Endothelial cell of umbilical vein (primary cell): ENCODE measurements around the gene YWHAG. TPM values are rescaled to one million over a fixed set of nuclear protein-coding genes. Genes with fewer than 3 reads are reported as not detected.
"Not testable (repeated sequence)": the region's sequence is repeated elsewhere in the genome, so short reads cannot be mapped to it uniquely, and the experiment has no call there.

Experiments
- BruUV-seq: library from RNA; stranded (reverse); fragments of 400-500 nt; replicated peaks from 2 replicates; lab custom pipeline; 2021; lab: Mats Ljungman, UMichigan
- CTCF ChIA-PET: fragments of 300-600, 350-600 bp; sonication (Branson Sonifier 250); formaldehyde crosslinking; loops from one replicate; lab custom pipeline; 2021; ENCODE audit warnings: antibody characterized with exemption, inconsistent platforms; lab: Charles Lee
- POLR2A ChIA-PET: fragments of 300-600, 350-600 bp; sonication (Branson Sonifier 250); formaldehyde crosslinking; loops from one replicate; lab custom pipeline; 2021; ENCODE audit warnings: antibody characterized with exemption, inconsistent platforms; lab: Charles Lee
- DNase-seq: peaks from one replicate; pipeline ENCODE4 v3.0.0-alpha.2; 2011; ENCODE audit warnings: low read depth, low spot score
- FAIRE-seq: peaks from 2 replicates; lab custom pipeline; 2011; peaks lifted over from hg19 to GRCh38; lab: Jason Lieb, UNC
- H2AFZ ChIP-seq: 2 replicates; pipeline ENCODE4 v1.6.0; 2012; ENCODE audit warnings: low read depth, low read length, control low read depth, inconsistent platforms
- H3K27ac ChIP-seq: 2 replicates; pipeline ENCODE4 v1.5.1; 2011; ENCODE audit warnings: low read depth, mild to moderate bottlenecking, control low read depth, low read length, moderate library complexity; ENCODE audit not compliant: insufficient read depth
- H3K27me3 ChIP-seq, 2 experiments: 2 replicates each; pipeline versions ENCODE4 v1.6.0 to v1.6.1; 2011; ENCODE audit warnings: low read length in 2 of 2, mixed read lengths in 1 of 2; ENCODE audit not compliant: control insufficient read depth in 2 of 2, insufficient read depth in 2 of 2
- H3K36me3 ChIP-seq, 2 experiments: 2 replicates in 1 of 2; 3 replicates in 1 of 2; pipeline ENCODE4 v1.5.1; 2011; ENCODE audit warnings: low read length in 2 of 2, mild to moderate bottlenecking in 1 of 2, moderate library complexity in 1 of 2; ENCODE audit not compliant: control insufficient read depth in 2 of 2, insufficient read depth in 2 of 2; ENCODE audit errors: extremely low read depth in 1 of 2
- H3K4me1 ChIP-seq: 3 replicates; pipeline ENCODE4 v1.5.1; 2011; ENCODE audit warnings: mild to moderate bottlenecking, low read length; ENCODE audit not compliant: control insufficient read depth, insufficient read depth; ENCODE audit errors: extremely low read depth
- H3K4me2 ChIP-seq: 2 replicates; pipeline ENCODE4 v1.6.1; 2011; ENCODE audit warnings: low read length, control low read depth, mixed read lengths; ENCODE audit not compliant: insufficient read depth
- H3K4me3 ChIP-seq, 3 experiments: fragments of 200-600 bp in 1 of 3; sonication (generic), shearing (Covaris generic) in 1 of 3; replicated peaks in 1 of 3; 2 replicates each; pipeline ENCODE4 v1.5.1; 2011 to 2016; ENCODE audit warnings: control low read depth in 3 of 3, low read length in 3 of 3, mild to moderate bottlenecking in 2 of 3, inconsistent platforms in 1 of 3, low read depth in 1 of 3, moderate library complexity in 1 of 3; ENCODE audit not compliant: insufficient read depth in 1 of 3
- H3K79me2 ChIP-seq: 2 replicates; pipeline ENCODE4 v1.6.0; 2012; ENCODE audit warnings: low read length, inconsistent platforms; ENCODE audit not compliant: control insufficient read depth, insufficient read depth
- H3K9ac ChIP-seq: replicated peaks from 2 replicates; pipeline ENCODE3; 2011; ENCODE audit warnings: low read length, control low read depth; ENCODE audit not compliant: insufficient read depth; ENCODE audit errors: extremely low read depth
- H3K9me1 ChIP-seq: replicated peaks from 3 replicates; pipeline ENCODE4 v1.6.0; 2011; ENCODE audit warnings: mild to moderate bottlenecking, low read length; ENCODE audit not compliant: control insufficient read depth, insufficient read depth; ENCODE audit errors: extremely low read depth
- H3K9me3 ChIP-seq: replicated peaks from 2 replicates; pipeline ENCODE4 v1.5.1; 2012; ENCODE audit warnings: low read length, inconsistent platforms; ENCODE audit not compliant: control insufficient read depth, insufficient read depth
- H4K20me1 ChIP-seq: replicated peaks from 2 replicates; pipeline ENCODE3; 2011; ENCODE audit warnings: mild to moderate bottlenecking, low read length; ENCODE audit not compliant: control insufficient read depth, insufficient read depth; ENCODE audit errors: extremely low read depth
- CTCF ChIP-seq, 2 donors: IDR thresholded peaks; 1 replicate in 1 of 2; 2 replicates in 1 of 2; pipeline ENCODE4 v1.5.1; 2011; ENCODE audit warnings: low read length in 2 of 2, mild to moderate bottlenecking in 2 of 2, moderate library complexity in 2 of 2, control low read depth in 1 of 2, inconsistent platforms in 1 of 2, low read depth in 1 of 2; ENCODE audit not compliant: insufficient read depth in 1 of 2; ENCODE audit errors: extremely low read depth in 1 of 2
- FOS ChIP-seq: IDR thresholded peaks from 2 replicates; pipeline ENCODE4 v1.6.1; 2011; ENCODE audit warnings: mild to moderate bottlenecking, low read length, moderate library complexity, borderline replicate concordance; ENCODE audit not compliant: insufficient read depth
- GATA2 ChIP-seq: IDR thresholded peaks from 2 replicates; pipeline ENCODE4 v1.7.0; 2011; ENCODE audit warnings: low read depth, mild to moderate bottlenecking, moderate library complexity, mixed read lengths, low read length; ENCODE audit not compliant: insufficient read length, insufficient read depth
- POLR2AphosphoS5 ChIP-seq: IDR thresholded peaks from 2 replicates; pipeline ENCODE4 v1.6.1; 2012; ENCODE audit warnings: low read depth, mild to moderate bottlenecking, control low read depth, low read length, moderate library complexity; ENCODE audit not compliant: insufficient read depth
- dilution Hi-C: fragments of 300-500 bp; cut with MboI; formaldehyde crosslinking; loops from one replicate; pipeline ENCODE4 v1.15.0; 2019; ENCODE audit warnings: low sequenced_read_pairs; ENCODE audit not compliant: extremely low pct_ligation_motif_present
- intact Hi-C: fragments of 100-400 bp; cut with micrococcal nuclease; formaldehyde crosslinking; loops from one replicate; pipeline ENCODE4 v1.10.0; 2022
- polyA plus RNA-seq, 4 experiments: library from polyadenylated mRNA; depleted of rRNA in 3 of 4; stranded (reverse) in 3 of 4; unstranded in 1 of 4; fragments of >200 nt; gene quantifications; 2 replicates each; pipeline versions ENCODE4 v1.2.1 to v1.2.3, GENCODE V29; 2011 to 2012; ENCODE audit warnings: missing spikeins in 1 of 4
- total RNA-seq: library from RNA; stranded (reverse); gene quantifications from 2 replicates; pipeline ENCODE4 v1.2.3, GENCODE V29; 2021

YWHAG gene
- total and polyA plus RNA-seq, 2 donors (not counting 3 experiments of a cell fraction or from before 2014, with no cell fraction given) = 55.6 to 205 TPM

DNA sequence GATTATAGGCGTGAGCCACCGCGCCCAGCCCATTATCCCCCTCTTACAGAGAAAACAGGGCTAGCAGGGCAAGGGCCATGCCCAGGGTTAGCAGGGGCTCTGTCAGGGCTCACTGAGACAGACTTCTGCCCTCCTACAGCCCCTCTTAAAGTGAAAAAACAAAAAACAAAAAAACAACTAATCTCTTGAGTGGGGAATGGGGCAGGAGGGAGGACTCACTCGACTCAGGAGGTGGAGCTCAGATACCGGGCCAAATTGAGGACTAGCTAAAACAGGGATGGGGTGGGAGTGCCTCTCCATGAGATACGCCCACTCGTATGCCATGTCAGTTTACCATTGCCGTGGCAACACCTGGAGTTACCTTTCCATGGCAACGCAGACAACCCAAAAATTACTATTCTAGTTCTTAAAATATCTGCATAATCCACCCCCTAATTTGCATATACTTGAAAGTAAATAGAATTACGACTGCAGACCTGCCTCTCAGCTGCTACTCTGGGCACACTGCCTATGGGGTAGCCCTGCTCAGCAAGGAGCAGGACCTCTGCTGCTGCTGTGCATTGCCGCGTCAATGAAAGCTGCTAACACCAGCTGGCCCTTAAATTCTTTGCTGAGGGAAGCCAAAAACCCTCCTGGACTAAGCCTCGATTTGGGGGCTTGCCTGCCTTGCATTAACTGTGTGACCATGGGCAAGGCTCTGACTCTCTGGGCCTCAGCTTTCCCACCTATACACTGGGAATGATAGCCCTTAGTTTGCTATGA lies 37.4 kb upstream of the YWHAG start:
- no peaks in the 10 kb centered on the region for H3K36me3 ChIP-seq
- TF ChIP-seq FOS = no peak
- TF ChIP-seq CTCF (IDR thresholded peaks at IDR 0.05; ENCODE audit: extremely low read depth in 1 of 2, insufficient read depth in 1 of 2, low read depth in 1 of 2, low read length in 2 of 2) = no peak
- no peak for TF ChIP-seq GATA2
- TF ChIP-seq POLR2AphosphoS5 = no peak
- peaks cover 4% of the 10 kb centered on the region for H3K4me1 ChIP-seq
- CTCF ChIA-PET = no interaction called here
- no peaks in the 10 kb centered on the region for H3K79me2 ChIP-seq
- intact Hi-C loops = no loop called here
- no peaks in the 10 kb centered on the region for H3K9me3 ChIP-seq
- POLR2A ChIA-PET = no interaction called here
- H3K27me3 ChIP-seq = no peaks in the 10 kb centered on the region
- H3K4me3 ChIP-seq = no peak overlapping the region
- no peak overlapping the region for H3K27ac ChIP-seq
- H2AFZ ChIP-seq = no peak overlapping the region
- no peaks in the 10 kb centered on the region for H4K20me1 ChIP-seq
- DNase-seq (no peak), FAIRE-seq (no peak)
- dilution Hi-C loops = no loop called here
- H3K9ac ChIP-seq = no peak overlapping the region
- BruUV-seq = no TSS peak
- no peaks in the 10 kb centered on the region for H3K9me1 ChIP-seq
- no peak overlapping the region for H3K4me2 ChIP-seq

GRCh38 chr7:76395605-76395964 lies 36.8 kb upstream of the YWHAG start:
- H3K79me2 ChIP-seq, dilution Hi-C loops, FAIRE-seq, DNase-seq, intact Hi-C loops, H3K27ac ChIP-seq, H3K9me3 ChIP-seq, CTCF ChIA-PET, H3K9me1 ChIP-seq, H3K36me3 ChIP-seq, H3K9ac ChIP-seq, H3K4me3 ChIP-seq, BruUV-seq, H2AFZ ChIP-seq, H3K27me3 ChIP-seq, H3K4me1 ChIP-seq, H3K4me2 ChIP-seq, H4K20me1 ChIP-seq, POLR2A ChIA-PET: not testable (repeated sequence)
